GOT3 (cell line): ENCODE measurements around the gene PAGE4.

Experiments used
- DNase-seq: peaks from one replicate; lab custom pipeline; 2025; ENCODE audit warnings: mixed read lengths; lab: John Stamatoyannopoulos, UW

Gene PAGE4

DNA sequence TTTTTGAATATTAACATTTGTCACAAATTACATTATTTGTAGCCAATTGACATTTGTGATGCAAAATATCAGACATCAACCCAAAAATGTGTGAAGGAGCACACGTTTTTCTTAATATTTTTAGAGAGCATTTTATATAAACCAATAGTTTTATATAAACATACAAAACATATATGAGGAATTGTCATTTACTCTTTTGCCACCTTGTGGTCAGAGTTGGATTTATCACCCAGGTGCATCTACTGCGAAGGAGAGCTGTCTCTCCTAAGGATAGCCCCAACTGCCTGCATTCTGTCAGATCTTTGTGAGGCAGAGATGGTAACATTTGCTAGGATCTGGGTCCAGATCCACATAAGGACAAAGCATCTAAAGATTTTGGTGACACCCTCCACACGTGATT lies 47.6 kb downstream of the PAGE4 start:
- DNase-seq = no peak

- DNase-seq = no peak
Observed at GRCh38 chrX:49877397-49878101, 48.4 kb downstream of the PAGE4 start.

GRCh38 chrX:49878128-49878833 lies 49.2 kb downstream of the PAGE4 start:
- DNase-seq = no peak

DNA sequence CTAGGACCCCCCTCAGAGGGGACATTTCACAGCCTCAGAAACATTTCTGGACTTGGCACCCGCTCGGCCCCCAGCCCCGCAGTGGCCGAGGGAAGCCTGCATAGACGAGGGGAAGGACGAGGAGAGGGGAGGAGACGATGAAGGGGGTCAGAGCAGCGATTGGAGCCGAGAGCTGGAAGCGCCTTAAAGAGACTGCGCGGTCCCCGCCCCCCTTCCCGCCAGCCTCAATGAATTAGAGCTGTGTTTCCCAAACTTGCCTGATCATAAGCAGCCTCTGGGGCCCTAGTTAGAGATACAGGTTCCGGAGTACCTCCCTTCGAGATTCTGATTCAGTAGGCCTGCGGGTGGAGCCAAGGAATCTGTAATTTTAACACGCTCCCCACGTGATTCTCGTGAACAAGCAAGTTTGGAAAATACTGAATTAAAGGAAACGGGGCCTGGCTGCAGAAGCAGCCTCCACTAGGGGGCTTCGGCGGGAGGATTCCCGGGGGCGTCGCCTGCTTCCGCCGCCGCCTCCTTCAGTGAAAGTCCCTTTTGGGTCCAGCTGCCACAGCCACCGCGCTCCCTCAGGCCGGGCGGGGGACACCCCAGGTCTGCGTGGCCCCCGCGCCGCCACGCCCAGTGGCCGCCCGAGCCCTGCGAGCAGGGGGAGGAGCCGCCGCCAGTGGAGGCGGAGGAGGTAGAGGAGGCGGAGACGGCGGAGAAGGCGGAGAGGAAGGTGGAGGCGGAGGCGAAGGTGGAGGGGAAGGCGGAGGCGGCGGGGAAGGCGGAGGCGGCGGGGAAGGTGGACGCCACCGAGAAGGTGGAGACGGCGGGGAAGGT lies 49.9 kb downstream of the PAGE4 start, which contains the start of gene USP27X:
Gene USP27X (plus strand): TSS at position 651 of the 822 bp plus-strand sequence. CDS start 824 bp downstream, outside the sequence.
- DNase-seq = peak; percentile 61

GRCh38 chrX:49879656-49880277 lies 50.7 kb downstream of the PAGE4 start:
- no peak for DNase-seq

- DNase-seq = no peak
Observed at GRCh38 chrX:49880668-49881067, 51.6 kb downstream of the PAGE4 start.
